ENCODE data around the gene CLCA2.

Gene CLCA2

GRCh38 chr1:86477682-86478081 lies 53.7 kb downstream of the CLCA2 start:
- DNase-seq: no peak

GRCh38 chr1:86478416-86479156 lies 54.6 kb downstream of the CLCA2 start:
- DNase-seq: no peak

- no peak for DNase-seq
Observed at GRCh38 chr1:86481966-86482365, 58.0 kb downstream of the CLCA2 start.

GRCh38 chr1:86487131-86487810 lies 63.3 kb downstream of the CLCA2 start:
- no peak for DNase-seq

GRCh38 chr1:86487811-86488141 lies 63.8 kb downstream of the CLCA2 start:
- no peak for DNase-seq

GRCh38 chr1:86489242-86489878 lies 65.4 kb downstream of the CLCA2 start:
- DNase-seq: no peak

- DNase-seq: no peak
Observed at GRCh38 chr1:86491171-86491950, 67.4 kb downstream of the CLCA2 start.

- no peak for DNase-seq
Observed at GRCh38 chr1:86498281-86498680, 74.3 kb downstream of the CLCA2 start.

GRCh38 chr1:86499987-86500593 lies 76.1 kb downstream of the CLCA2 start:
- DNase-seq: peak; percentile 74

- no peak for DNase-seq
Observed at GRCh38 chr1:86500714-86501113, 76.7 kb downstream of the CLCA2 start.

- peak; percentile 74 for DNase-seq
Observed at GRCh38 chr1:86502125-86502646, 78.2 kb downstream of the CLCA2 start.

- peak; percentile 31 for DNase-seq
Observed at GRCh38 chr1:86502721-86503405, 78.9 kb downstream of the CLCA2 start.

- DNase-seq: no peak
Observed at GRCh38 chr1:86503406-86504136, 79.6 kb downstream of the CLCA2 start.

GRCh38 chr1:86504137-86504479 lies 80.1 kb downstream of the CLCA2 start:
- DNase-seq: no peak

GRCh38 chr1:86504895-86505563 lies 81.1 kb downstream of the CLCA2 start:
- DNase-seq: no peak

GRCh38 chr1:86505564-86505902 lies 81.6 kb downstream of the CLCA2 start:
- no peak for DNase-seq

Data from CD4-positive, alpha-beta T cell treated with Interleukin-21 for 1 hour (primary cell).